Loucy (cell line): ENCODE results near the gene NEK8.
A peak's percentile ranks its signal among the peaks of the same experiment; 100 is the strongest.
"Not testable (repeated sequence)": the region's sequence is repeated elsewhere in the genome, so short reads cannot be mapped to it uniquely, and the experiment has no call there.

Experiments used
- H2AFZ ChIP-seq: fragments of 200-600 bp; sonication (generic); 2 replicates; pipeline ENCODE4 v1.6.0; 2016; ENCODE audit warnings: antibody characterized with exemption, mild to moderate bottlenecking, low read length, moderate library complexity
- H3F3A ChIP-seq: fragments of 200-600 bp; 2 replicates; pipeline ENCODE4 v1.6.0; 2016; ENCODE audit warnings: antibody characterized with exemption, low read depth, mild to moderate bottlenecking
- H3K27me3 ChIP-seq: fragments of 200-600 bp; sonication (generic); 2 replicates; pipeline ENCODE4 v1.6.1; 2014; ENCODE audit warnings: low read length, mild to moderate bottlenecking; ENCODE audit not compliant: insufficient read depth, poor library complexity, severe bottlenecking
- H3K36me3 ChIP-seq: fragments of 200-600 bp; sonication (generic); 2 replicates; pipeline ENCODE4 v1.6.1; 2016; ENCODE audit warnings: low read length; ENCODE audit not compliant: insufficient read depth
- H3K4me1 ChIP-seq: fragments of 200-600 bp; sonication (generic); 2 replicates; pipeline ENCODE4 v1.5.1; 2014; ENCODE audit warnings: low read length, mild to moderate bottlenecking; ENCODE audit not compliant: insufficient read depth, poor library complexity, severe bottlenecking
- H3K4me2 ChIP-seq: fragments of 200-600 bp; sonication (generic); 2 replicates; pipeline ENCODE4 v1.6.0; 2014; ENCODE audit warnings: antibody characterized with exemption, low read length, low read depth, mild to moderate bottlenecking; ENCODE audit not compliant: poor library complexity, severe bottlenecking
- H3K4me3 ChIP-seq: fragments of 200-600 bp; sonication (generic); 2 replicates; pipeline ENCODE4 v1.5.1; 2014; ENCODE audit warnings: low read length, mild to moderate bottlenecking, mixed read lengths; ENCODE audit not compliant: poor library complexity, severe bottlenecking
- H3K79me2 ChIP-seq: fragments of 200-600 bp; sonication (generic); 2 replicates; pipeline ENCODE4 v1.6.1; 2014; ENCODE audit warnings: low read length; ENCODE audit not compliant: insufficient read depth
- H3K9ac ChIP-seq: fragments of 200-600 bp; sonication (generic); 2 replicates; pipeline ENCODE4 v1.6.0; 2014; ENCODE audit warnings: mild to moderate bottlenecking, low read depth, low read length, moderate library complexity; ENCODE audit not compliant: poor library complexity, severe bottlenecking
- H3K9me2 ChIP-seq: fragments of 200-600 bp; sonication (generic); replicated peaks from 2 replicates; pipeline ENCODE4 v1.6.1; 2016; ENCODE audit warnings: low read depth, low read length, mixed read lengths
- H3K9me3 ChIP-seq: fragments of 200-600 bp; sonication (generic); 2 replicates; pipeline ENCODE4 v1.6.1; 2014; ENCODE audit warnings: mild to moderate bottlenecking, antibody characterized with exemption, low read length, low read depth; ENCODE audit not compliant: insufficient read depth
- H4K20me1 ChIP-seq: fragments of 200-600 bp; sonication (generic); 2 replicates; pipeline ENCODE4 v1.6.0; 2014; ENCODE audit warnings: antibody characterized with exemption, low read length, mild to moderate bottlenecking; ENCODE audit not compliant: insufficient read depth, poor library complexity, severe bottlenecking
- EZH2phosphoT487 ChIP-seq: fragments of 200-600 bp; IDR thresholded peaks from 2 replicates; pipeline ENCODE4 v1.6.1; 2018; ENCODE audit warnings: antibody characterized with exemption, mild to moderate bottlenecking, moderate library complexity, borderline replicate concordance
- TF ChIP-seq, protein P1 (sequence below): fragments of 200-600 bp; sonication (generic); conservative IDR thresholded peaks from 2 replicates; pipeline ENCODE4 v1.5.1; 2014; ENCODE audit warnings: mild to moderate bottlenecking, antibody characterized with exemption, low read length

The NEK8 gene

DNA sequence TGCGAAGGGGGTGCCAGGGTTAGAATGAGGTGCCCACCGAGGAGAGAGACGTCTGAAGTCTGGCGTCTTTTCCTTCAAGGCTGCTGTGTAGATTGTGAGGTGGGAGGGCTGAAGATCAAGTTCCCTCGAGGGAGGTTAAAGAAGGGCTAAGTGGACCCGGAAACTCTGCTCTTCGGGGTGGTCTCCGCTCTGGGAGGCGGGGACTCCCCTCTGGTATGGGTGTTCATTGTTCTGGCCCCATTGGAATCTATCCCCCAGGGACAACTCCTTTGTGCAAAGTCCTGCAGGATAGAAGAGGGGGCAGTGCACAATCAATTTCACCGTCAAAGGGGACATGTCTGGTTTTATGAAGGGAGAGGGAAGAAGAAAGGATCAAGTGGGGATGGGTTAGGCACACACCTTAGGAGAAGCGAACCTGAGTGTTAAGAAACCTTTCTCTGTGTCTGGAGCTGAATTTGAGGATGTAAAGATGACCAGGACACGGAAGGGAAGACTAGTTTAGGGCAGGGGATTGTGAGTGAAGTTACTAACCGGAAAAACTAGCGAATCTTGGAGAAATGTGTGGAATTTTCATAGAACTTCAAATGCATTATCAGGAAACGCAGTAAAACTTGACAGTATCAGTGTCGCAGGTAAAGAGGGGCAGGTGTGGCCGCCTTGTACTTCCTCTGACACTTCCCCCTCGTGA, 10.1 kb upstream of the NEK8 start:
- H2AFZ ChIP-seq: no peak overlapping the region
- no peak overlapping the region for H3K4me3 ChIP-seq
- TF ChIP-seq, protein P1, sequence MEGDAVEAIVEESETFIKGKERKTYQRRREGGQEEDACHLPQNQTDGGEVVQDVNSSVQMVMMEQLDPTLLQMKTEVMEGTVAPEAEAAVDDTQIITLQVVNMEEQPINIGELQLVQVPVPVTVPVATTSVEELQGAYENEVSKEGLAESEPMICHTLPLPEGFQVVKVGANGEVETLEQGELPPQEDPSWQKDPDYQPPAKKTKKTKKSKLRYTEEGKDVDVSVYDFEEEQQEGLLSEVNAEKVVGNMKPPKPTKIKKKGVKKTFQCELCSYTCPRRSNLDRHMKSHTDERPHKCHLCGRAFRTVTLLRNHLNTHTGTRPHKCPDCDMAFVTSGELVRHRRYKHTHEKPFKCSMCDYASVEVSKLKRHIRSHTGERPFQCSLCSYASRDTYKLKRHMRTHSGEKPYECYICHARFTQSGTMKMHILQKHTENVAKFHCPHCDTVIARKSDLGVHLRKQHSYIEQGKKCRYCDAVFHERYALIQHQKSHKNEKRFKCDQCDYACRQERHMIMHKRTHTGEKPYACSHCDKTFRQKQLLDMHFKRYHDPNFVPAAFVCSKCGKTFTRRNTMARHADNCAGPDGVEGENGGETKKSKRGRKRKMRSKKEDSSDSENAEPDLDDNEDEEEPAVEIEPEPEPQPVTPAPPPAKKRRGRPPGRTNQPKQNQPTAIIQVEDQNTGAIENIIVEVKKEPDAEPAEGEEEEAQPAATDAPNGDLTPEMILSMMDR: no peak
- no peak for TF ChIP-seq EZH2phosphoT487
- no peak overlapping the region for H3K9ac ChIP-seq
- H3K79me2 ChIP-seq: peaks cover 37% of the 10 kb centered on the region
- H3K4me1 ChIP-seq: peaks cover 22% of the 10 kb centered on the region
- H4K20me1 ChIP-seq: peaks cover 35% of the 10 kb centered on the region
- H3K9me3 ChIP-seq: no peaks in the 10 kb centered on the region
- peak overlapping the region; percentile 73 for H3K4me2 ChIP-seq
- peaks cover 6% of the 10 kb centered on the region for H3K27me3 ChIP-seq
- no peaks in the 10 kb centered on the region for H3K9me2 ChIP-seq
- peaks cover 7% of the 10 kb centered on the region; the same call in 1 of the 2 replicates for H3F3A ChIP-seq
- H3K36me3 ChIP-seq: peaks cover 28% of the 10 kb centered on the region; the same call in 1 of the 2 replicates

DNA sequence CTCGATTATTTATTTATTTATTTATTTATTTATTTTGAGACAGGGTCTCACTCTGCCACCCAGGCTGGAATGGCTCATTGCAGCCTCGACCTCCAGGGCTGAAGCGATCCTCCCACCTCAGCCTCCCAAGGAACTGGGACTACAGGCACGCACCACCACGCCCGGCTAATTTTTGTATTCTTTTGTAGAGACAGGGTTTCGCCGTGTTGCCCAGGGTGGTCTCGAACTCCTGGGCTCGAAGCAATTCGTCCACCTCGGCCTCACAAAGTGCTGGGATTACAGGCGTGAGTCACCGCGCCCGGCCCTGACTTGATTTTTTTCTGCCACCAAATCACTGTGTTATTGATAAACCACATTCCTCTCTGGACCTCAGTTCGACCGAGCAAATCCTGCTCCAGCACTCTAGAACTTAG, 9.6 kb upstream of the NEK8 start:
- Histone ChIP-seq H2AFZ (peak overlapping the region; percentile 85), H3K9ac (peak overlapping the region; percentile 99), H3K4me3 (peak overlapping the region; percentile 98), H3K4me2 (peak overlapping the region; percentile 73), H3F3A (peaks cover 12% of the 10 kb centered on the region; the same call in 1 of the 2 replicates), H3K36me3 (peaks cover 32% of the 10 kb centered on the region; the same call in 1 of the 2 replicates), H3K27me3 (peaks cover 6% of the 10 kb centered on the region), H3K4me1 (peaks cover 22% of the 10 kb centered on the region), H3K9me2 (no peaks in the 10 kb centered on the region), H3K9me3 (no peaks in the 10 kb centered on the region), H3K79me2 (peaks cover 39% of the 10 kb centered on the region), H4K20me1 (peaks cover 36% of the 10 kb centered on the region)
- TF ChIP-seq, protein P1: no peak
- TF ChIP-seq EZH2phosphoT487: no peak

DNA sequence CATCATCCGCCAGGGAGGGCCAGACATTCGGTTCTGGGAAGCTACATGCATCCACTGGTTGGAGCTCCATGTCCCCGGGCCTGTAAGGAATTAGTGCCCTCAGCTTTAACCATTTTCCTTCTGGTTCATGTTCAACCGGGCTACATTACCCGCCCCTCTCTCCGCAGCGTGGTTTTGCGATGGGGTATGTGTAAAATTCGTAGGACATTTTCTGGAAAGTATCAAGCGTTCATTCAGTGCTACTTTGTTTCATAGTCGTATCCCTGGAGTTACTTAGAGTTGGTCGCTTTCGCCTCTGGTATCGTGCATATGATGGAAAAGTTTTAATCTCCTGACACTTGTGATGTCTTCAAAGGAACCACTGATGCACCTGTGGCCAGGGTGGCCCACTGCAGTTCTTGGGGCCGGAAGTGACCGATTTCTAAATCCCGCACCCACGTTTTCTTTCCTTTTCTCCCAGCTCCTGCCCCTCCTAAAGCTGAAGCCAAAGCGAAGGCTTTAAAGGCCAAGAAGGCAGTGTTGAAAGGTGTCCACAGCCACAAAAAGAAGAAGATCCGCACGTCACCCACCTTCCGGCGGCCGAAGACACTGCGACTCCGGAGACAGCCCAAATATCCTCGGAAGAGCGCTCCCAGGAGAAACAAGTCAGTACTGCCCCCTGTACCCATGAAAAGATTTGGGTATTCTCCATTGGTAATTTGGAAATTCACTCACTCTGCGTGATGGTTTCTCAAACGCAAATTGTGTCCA, 8.2 kb upstream of the NEK8 start:
- Histone ChIP-seq H3K9me2 (no peaks in the 10 kb centered on the region), H3K4me2 (peak overlapping the region; percentile 99), H3K79me2 (peaks cover 39% of the 10 kb centered on the region), H2AFZ (no peak overlapping the region), H3K4me3 (peak overlapping the region; percentile 98), H3F3A (peaks cover 25% of the 10 kb centered on the region), H3K27me3 (peaks cover 6% of the 10 kb centered on the region), H3K36me3 (peaks cover 46% of the 10 kb centered on the region; the same call in 1 of the 2 replicates), H3K9ac (peak overlapping the region; percentile 99), H3K9me3 (no peaks in the 10 kb centered on the region), H4K20me1 (peaks cover 44% of the 10 kb centered on the region), H3K4me1 (peaks cover 22% of the 10 kb centered on the region)
- TF ChIP-seq, protein P1: peak; percentile 31
- TF ChIP-seq EZH2phosphoT487: no peak

DNA sequence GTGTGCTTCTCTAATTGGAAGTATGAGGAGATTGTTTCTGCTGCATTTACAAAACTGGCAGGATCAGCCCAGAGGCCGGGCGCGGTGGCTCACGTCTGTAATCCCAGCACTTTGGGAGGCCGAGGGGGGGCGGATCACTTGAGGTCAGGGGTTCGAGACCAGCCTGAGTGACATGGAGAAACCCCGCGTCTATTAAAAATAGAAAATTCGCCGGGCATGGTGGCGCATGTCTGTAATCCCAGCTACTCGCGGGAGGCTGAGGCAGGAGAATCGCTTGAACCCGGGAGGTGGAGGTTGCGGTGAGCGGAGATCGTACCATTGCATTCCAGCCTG, 7.6 kb upstream of the NEK8 start:
- Histone ChIP-seq H3K4me1 (peaks cover 22% of the 10 kb centered on the region), H3K4me3 (peak overlapping the region; percentile 98), H3K79me2 (peaks cover 39% of the 10 kb centered on the region), H3K4me2 (peak overlapping the region; percentile 99), H3K36me3 (peaks cover 47% of the 10 kb centered on the region; the same call in 1 of the 2 replicates), H4K20me1 (peaks cover 48% of the 10 kb centered on the region), H3F3A (peaks cover 25% of the 10 kb centered on the region), H3K9ac (peak overlapping the region; percentile 99)
- not testable (repeated sequence) for H2AFZ ChIP-seq, H3K27me3 ChIP-seq, H3K9me2 ChIP-seq, H3K9me3 ChIP-seq
